Eye (tissue), 1 donor: Measurements from ENCODE around the gene CHRNA10.

Experiments
- DNase-seq: peaks from one replicate; pipeline ENCODE4 v3.0.0-alpha.2; 2015

CHRNA10 gene

GRCh38 chr11:3627291-3627690, 43.9 kb downstream of the CHRNA10 start:
- DNase-seq, result no peak

GRCh38 chr11:3626250-3626960, 44.8 kb downstream of the CHRNA10 start:
- DNase-seq, result no peak

GRCh38 chr11:3623767-3624458, 47.3 kb downstream of the CHRNA10 start:
- DNase-seq, result no peak

- DNase-seq, result no peak
These were observed 48.1 kb downstream of the CHRNA10 start for GRCh38 chr11:3623121-3623520.

- no peak for DNase-seq
These were observed 48.7 kb downstream of the CHRNA10 start for GRCh38 chr11:3622521-3622920.

- DNase-seq, result no peak
These were observed 53.2 kb downstream of the CHRNA10 start for GRCh38 chr11:3617990-3618389.

- no peak for DNase-seq
These were observed 54.3 kb downstream of the CHRNA10 start for GRCh38 chr11:3616721-3617460.

GRCh38 chr11:3615998-3616397, 55.2 kb downstream of the CHRNA10 start:
- no peak for DNase-seq
